Measurements from ENCODE around the gene UBE2QL1.
"Not testable (repeated sequence)": the region's sequence is repeated elsewhere in the genome, so short reads cannot be mapped to it uniquely, and the experiment has no call there.

Gene UBE2QL1

GRCh38 chr5:6496636-6497035, 48.0 kb downstream of the UBE2QL1 start:
- no peak for DNase-seq

GRCh38 chr5:6497262-6497661, 48.6 kb downstream of the UBE2QL1 start:
- DNase-seq: no peak

GRCh38 chr5:6498968-6499367, 50.3 kb downstream of the UBE2QL1 start:
- DNase-seq: no peak

GRCh38 chr5:6501701-6502100, 53.0 kb downstream of the UBE2QL1 start:
- no peak for DNase-seq

GRCh38 chr5:6502421-6502820, 53.8 kb downstream of the UBE2QL1 start:
- DNase-seq: no peak

- no peak for DNase-seq
Observed at GRCh38 chr5:6503342-6503741, 54.7 kb downstream of the UBE2QL1 start.

- DNase-seq: no peak
Observed at GRCh38 chr5:6504677-6505415, 56.2 kb downstream of the UBE2QL1 start.

GRCh38 chr5:6505416-6505755, 56.7 kb downstream of the UBE2QL1 start:
- no peak for DNase-seq

- no peak for DNase-seq
Observed at GRCh38 chr5:6505783-6506557, 57.3 kb downstream of the UBE2QL1 start.

GRCh38 chr5:6506611-6507010, 58.0 kb downstream of the UBE2QL1 start:
- no peak for DNase-seq

GRCh38 chr5:6508931-6509330, 60.3 kb downstream of the UBE2QL1 start:
- DNase-seq: no peak

GRCh38 chr5:6510132-6510531, 61.5 kb downstream of the UBE2QL1 start:
- no peak for DNase-seq

- DNase-seq: no peak
Observed at GRCh38 chr5:6510973-6511372, 62.3 kb downstream of the UBE2QL1 start.

GRCh38 chr5:6515812-6516211, 67.2 kb downstream of the UBE2QL1 start:
- DNase-seq: not testable (repeated sequence)

- DNase-seq: no peak
Observed at GRCh38 chr5:6516823-6517222, 68.2 kb downstream of the UBE2QL1 start.

- DNase-seq: no peak
Observed at GRCh38 chr5:6517510-6517909, 68.9 kb downstream of the UBE2QL1 start.

- no peak for DNase-seq
Observed at GRCh38 chr5:6518298-6519057, 69.8 kb downstream of the UBE2QL1 start.

- DNase-seq: no peak
Observed at GRCh38 chr5:6520201-6520600, 71.5 kb downstream of the UBE2QL1 start.

- DNase-seq: no peak
Observed at GRCh38 chr5:6522331-6522730, 73.7 kb downstream of the UBE2QL1 start.

GRCh38 chr5:6522923-6523322, 74.3 kb downstream of the UBE2QL1 start:
- DNase-seq: no peak

GRCh38 chr5:6525422-6525821, 76.8 kb downstream of the UBE2QL1 start:
- no peak for DNase-seq

- peak in 1 of 56 donors; percentile 1 for DNase-seq
Observed at GRCh38 chr5:6525910-6526309, 77.3 kb downstream of the UBE2QL1 start.

Measured in amygdala (tissue), 56 donors.